Panc1 (cell line): ENCODE measurements around the gene ZIC4.

Experiments used
- CTCF ChIP-seq: fragments of 450-650 bp; IDR thresholded peaks from 2 replicates; pipeline ENCODE4 v1.5.1; 2017; ENCODE audit warnings: mild to moderate bottlenecking
- POLR2AphosphoS5 ChIP-seq: IDR thresholded peaks from 2 replicates; pipeline ENCODE4 v1.6.1; 2012; ENCODE audit warnings: mild to moderate bottlenecking, low read depth, low read length, moderate library complexity
- SIN3A ChIP-seq: IDR thresholded peaks from 2 replicates; pipeline ENCODE4 v1.6.1; 2012; ENCODE audit warnings: low read depth, mild to moderate bottlenecking, low read length, moderate library complexity, borderline replicate concordance; ENCODE audit not compliant: insufficient read depth
- TF ChIP-seq, protein P1 (sequence below), 2 experiments: IDR thresholded peaks; 2 replicates each; pipeline ENCODE4 v1.6.1; 2011 to 2012; ENCODE audit warnings: low read depth in 2 of 2, control low read depth in 1 of 2, low read length in 1 of 2, mild to moderate bottlenecking in 1 of 2, moderate library complexity in 1 of 2; ENCODE audit not compliant: insufficient read depth in 1 of 2

DNA sequence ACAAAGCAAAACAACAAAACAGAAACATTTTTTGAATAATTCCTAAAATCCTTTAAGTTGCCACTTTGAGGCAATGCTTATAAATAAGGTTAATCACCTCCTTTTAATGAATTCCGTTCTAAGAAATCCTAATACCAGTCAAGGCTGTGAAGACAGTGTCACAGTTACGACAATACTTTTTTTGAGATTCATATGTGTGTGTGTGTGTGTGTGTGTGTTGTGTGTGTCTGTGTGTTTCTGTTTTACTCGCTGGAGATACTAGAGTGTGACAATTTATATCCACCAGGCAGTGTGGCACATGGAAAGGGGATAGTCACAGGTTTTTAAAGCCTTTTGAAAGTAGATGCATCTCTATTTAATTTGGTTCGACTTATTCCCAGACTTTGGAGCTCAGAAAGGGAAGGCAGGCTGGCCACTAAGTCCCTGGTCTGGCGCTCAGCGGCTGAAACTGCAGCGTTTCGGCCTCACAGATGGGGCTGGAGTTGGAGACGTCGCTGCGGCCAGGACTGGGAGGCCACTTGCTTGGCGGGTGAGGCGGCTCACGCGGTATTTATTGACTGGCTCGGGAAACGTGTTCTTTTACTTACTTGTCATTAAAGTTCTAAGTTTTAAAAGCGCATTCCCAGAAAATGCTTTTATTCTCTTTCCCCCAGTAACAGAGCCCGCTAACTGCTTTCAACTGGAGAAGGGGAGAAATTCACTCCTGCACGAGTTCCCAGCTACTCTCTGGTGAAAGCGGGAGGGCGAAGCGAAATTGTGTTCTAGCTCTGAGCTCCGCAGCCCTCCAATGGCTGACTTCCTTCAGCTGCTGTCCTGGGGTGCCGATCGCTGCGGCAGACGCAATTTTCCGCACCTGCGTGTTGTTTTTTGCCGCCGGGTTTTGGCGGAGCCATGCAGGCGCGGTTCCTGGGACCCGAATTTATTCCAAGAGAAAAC, 16.5 kb upstream of the ZIC4 start:
- TF ChIP-seq CTCF (no peak), POLR2AphosphoS5 (no peak), SIN3A (no peak)
- TF ChIP-seq, protein P1, sequence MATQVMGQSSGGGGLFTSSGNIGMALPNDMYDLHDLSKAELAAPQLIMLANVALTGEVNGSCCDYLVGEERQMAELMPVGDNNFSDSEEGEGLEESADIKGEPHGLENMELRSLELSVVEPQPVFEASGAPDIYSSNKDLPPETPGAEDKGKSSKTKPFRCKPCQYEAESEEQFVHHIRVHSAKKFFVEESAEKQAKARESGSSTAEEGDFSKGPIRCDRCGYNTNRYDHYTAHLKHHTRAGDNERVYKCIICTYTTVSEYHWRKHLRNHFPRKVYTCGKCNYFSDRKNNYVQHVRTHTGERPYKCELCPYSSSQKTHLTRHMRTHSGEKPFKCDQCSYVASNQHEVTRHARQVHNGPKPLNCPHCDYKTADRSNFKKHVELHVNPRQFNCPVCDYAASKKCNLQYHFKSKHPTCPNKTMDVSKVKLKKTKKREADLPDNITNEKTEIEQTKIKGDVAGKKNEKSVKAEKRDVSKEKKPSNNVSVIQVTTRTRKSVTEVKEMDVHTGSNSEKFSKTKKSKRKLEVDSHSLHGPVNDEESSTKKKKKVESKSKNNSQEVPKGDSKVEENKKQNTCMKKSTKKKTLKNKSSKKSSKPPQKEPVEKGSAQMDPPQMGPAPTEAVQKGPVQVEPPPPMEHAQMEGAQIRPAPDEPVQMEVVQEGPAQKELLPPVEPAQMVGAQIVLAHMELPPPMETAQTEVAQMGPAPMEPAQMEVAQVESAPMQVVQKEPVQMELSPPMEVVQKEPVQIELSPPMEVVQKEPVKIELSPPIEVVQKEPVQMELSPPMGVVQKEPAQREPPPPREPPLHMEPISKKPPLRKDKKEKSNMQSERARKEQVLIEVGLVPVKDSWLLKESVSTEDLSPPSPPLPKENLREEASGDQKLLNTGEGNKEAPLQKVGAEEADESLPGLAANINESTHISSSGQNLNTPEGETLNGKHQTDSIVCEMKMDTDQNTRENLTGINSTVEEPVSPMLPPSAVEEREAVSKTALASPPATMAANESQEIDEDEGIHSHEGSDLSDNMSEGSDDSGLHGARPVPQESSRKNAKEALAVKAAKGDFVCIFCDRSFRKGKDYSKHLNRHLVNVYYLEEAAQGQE (IDR thresholded peaks at IDR 0.05; ENCODE audit: insufficient read depth in 1 of 2, low read depth in 2 of 2, low read length in 1 of 2), result no peak
